GM12864 (cell line): ENCODE results near the gene FOXK2.

Source experiments
- DNase-seq: peaks from one replicate; pipeline ENCODE4 v3.0.0-alpha.2; 2011; ENCODE audit warnings: low read depth
- H3K4me3 ChIP-seq: 2 replicates; pipeline ENCODE4 v1.5.1; 2011; ENCODE audit warnings: mild to moderate bottlenecking, low read depth, low read length, control low read depth
- CTCF ChIP-seq: IDR thresholded peaks from 2 replicates; pipeline ENCODE4 v1.5.1; 2011; ENCODE audit warnings: low read depth, mild to moderate bottlenecking, moderate library complexity, low read length, control low read depth, inconsistent platforms; ENCODE audit errors: missing control alignments

FOXK2 gene

GRCh38 chr17:82596837-82597672 lies 77.5 kb downstream of the FOXK2 start:
- no peak for DNase-seq
- no peak for TF ChIP-seq CTCF
- no peak overlapping the region for H3K4me3 ChIP-seq

GRCh38 chr17:82598256-82599119 lies 79.0 kb downstream of the FOXK2 start:
- no peak for TF ChIP-seq CTCF
- DNase-seq = no peak
- no peak overlapping the region for H3K4me3 ChIP-seq

- H3K4me3 ChIP-seq = no peak overlapping the region
- TF ChIP-seq CTCF = no peak
- DNase-seq = peak; percentile 13
These were observed 80.4 kb downstream of the FOXK2 start for GRCh38 chr17:82599674-82600661.

- DNase-seq = no peak
- TF ChIP-seq CTCF = no peak
- H3K4me3 ChIP-seq = no peak overlapping the region
These were observed 81.4 kb downstream of the FOXK2 start for GRCh38 chr17:82600731-82601446.

- DNase-seq = no peak
- no peak overlapping the region for H3K4me3 ChIP-seq
- TF ChIP-seq CTCF = no peak
These were observed 82.0 kb downstream of the FOXK2 start for GRCh38 chr17:82601447-82602000.

GRCh38 chr17:82602487-82602886 lies 83.0 kb downstream of the FOXK2 start:
- TF ChIP-seq CTCF = no peak

More at GRCh38 chr17:82602487-82602886, 83.0 kb downstream of the FOXK2 start:
- no peak for DNase-seq
- H3K4me3 ChIP-seq = no peak overlapping the region
